ENCODE results near the gene DCLK3. TPM values are rescaled to one million over a fixed set of nuclear protein-coding genes. Genes with fewer than 3 reads are reported as not detected.

The DCLK3 gene
- total RNA-seq, 2 donors from 2014 or later: 2.1 to 3.9 TPM

GRCh38 chr3:36713904-36714303 lies 50.4 kb downstream of the DCLK3 start:
- Histone ChIP-seq H3K27me3 (ENCODE audit: control insufficient read depth, insufficient read depth, low read length, poor library complexity, severe bottlenecking) (no peaks in the 10 kb centered on the region), H3K36me3 (ENCODE audit: control insufficient read depth, insufficient read depth, low read length) (no peaks in the 10 kb centered on the region), H3K9ac (ENCODE audit: extremely low read depth, low read length, poor library complexity, severe bottlenecking) (no peak overlapping the region), H3K27ac (ENCODE audit: low read depth, low read length) (no peak overlapping the region), H3K4me3 (ENCODE audit: low read length) (no peak overlapping the region), H3K9me3 (ENCODE audit: control insufficient read depth, low read length) (no peaks in the 10 kb centered on the region), H3K4me1 (ENCODE audit: control insufficient read depth, insufficient read depth, low read length) (no peaks in the 10 kb centered on the region)
- no peak for DNase-seq
- Mint-ChIP-seq H3K36me3 (ENCODE audit: low read depth) (no peaks in the 10 kb centered on the region), H3K27me3 (ENCODE audit: insufficient read depth) (no peaks in the 10 kb centered on the region), H3K9me3 (no peaks in the 10 kb centered on the region), H3K4me3 (no peak overlapping the region), H3K4me1 (no peaks in the 10 kb centered on the region), H3K27ac (no peak overlapping the region)
- WGBS, 2 experiments (ENCODE audit: insufficient coverage in 1 of 2, insufficient read length in 1 of 2): 96% methylated on average over 4 of the region's 4 CpGs
- TF ChIP-seq, protein P1, sequence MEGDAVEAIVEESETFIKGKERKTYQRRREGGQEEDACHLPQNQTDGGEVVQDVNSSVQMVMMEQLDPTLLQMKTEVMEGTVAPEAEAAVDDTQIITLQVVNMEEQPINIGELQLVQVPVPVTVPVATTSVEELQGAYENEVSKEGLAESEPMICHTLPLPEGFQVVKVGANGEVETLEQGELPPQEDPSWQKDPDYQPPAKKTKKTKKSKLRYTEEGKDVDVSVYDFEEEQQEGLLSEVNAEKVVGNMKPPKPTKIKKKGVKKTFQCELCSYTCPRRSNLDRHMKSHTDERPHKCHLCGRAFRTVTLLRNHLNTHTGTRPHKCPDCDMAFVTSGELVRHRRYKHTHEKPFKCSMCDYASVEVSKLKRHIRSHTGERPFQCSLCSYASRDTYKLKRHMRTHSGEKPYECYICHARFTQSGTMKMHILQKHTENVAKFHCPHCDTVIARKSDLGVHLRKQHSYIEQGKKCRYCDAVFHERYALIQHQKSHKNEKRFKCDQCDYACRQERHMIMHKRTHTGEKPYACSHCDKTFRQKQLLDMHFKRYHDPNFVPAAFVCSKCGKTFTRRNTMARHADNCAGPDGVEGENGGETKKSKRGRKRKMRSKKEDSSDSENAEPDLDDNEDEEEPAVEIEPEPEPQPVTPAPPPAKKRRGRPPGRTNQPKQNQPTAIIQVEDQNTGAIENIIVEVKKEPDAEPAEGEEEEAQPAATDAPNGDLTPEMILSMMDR (conservative IDR thresholded peaks at IDR 0.05): no peak

DNA sequence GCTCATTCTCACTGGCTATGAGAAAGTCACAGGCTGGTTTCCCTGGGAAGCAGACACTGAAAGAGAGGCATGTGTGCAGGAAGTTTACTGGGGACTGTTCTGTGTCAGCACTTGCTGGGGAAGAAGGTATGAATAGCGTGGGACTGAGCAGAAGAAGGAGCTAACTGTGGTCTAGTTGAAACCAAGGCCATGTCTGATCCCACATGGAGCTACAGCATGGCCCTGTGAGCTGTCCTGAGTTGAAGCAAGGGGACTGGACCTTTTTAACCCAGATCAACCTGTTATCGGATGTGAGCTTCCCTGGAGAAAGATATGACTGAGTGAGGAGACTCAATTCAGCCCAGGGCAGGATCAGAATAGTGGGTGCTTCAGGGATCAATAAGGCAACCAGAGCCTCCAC lies 53.7 kb downstream of the DCLK3 start:
- no peak overlapping the region for H3K27ac ChIP-seq (ENCODE audit: low read depth, low read length)
- H3K27ac Mint-ChIP-seq: no peak overlapping the region
- 43 to 44% methylated on average over 2 of the region's 2 CpGs for WGBS, 2 experiments (ENCODE audit: insufficient coverage in 1 of 2, insufficient read length in 1 of 2)
- no peaks in the 10 kb centered on the region for H3K4me1 ChIP-seq (ENCODE audit: control insufficient read depth, insufficient read depth, low read length)
- TF ChIP-seq, protein P1 (conservative IDR thresholded peaks at IDR 0.05): no peak
- H3K27me3 Mint-ChIP-seq (ENCODE audit: insufficient read depth): peaks cover 2% of the 10 kb centered on the region
- H3K36me3 Mint-ChIP-seq (ENCODE audit: low read depth): no peaks in the 10 kb centered on the region
- H3K4me3 ChIP-seq (ENCODE audit: low read length): no peak overlapping the region
- H3K36me3 ChIP-seq (ENCODE audit: control insufficient read depth, insufficient read depth, low read length): no peaks in the 10 kb centered on the region
- no peak overlapping the region for H3K9ac ChIP-seq (ENCODE audit: extremely low read depth, low read length, poor library complexity, severe bottlenecking)
- H3K9me3 Mint-ChIP-seq: no peaks in the 10 kb centered on the region
- no peaks in the 10 kb centered on the region for H3K27me3 ChIP-seq (ENCODE audit: control insufficient read depth, insufficient read depth, low read length, poor library complexity, severe bottlenecking)
- no peak overlapping the region for H3K4me3 Mint-ChIP-seq
- H3K9me3 ChIP-seq (ENCODE audit: control insufficient read depth, low read length): no peaks in the 10 kb centered on the region
- no peak for DNase-seq
- H3K4me1 Mint-ChIP-seq: no peaks in the 10 kb centered on the region

- peaks cover 2% of the 10 kb centered on the region for H3K27me3 Mint-ChIP-seq (ENCODE audit: insufficient read depth)
- no peak overlapping the region for H3K4me3 ChIP-seq (ENCODE audit: low read length)
Measured at GRCh38 chr3:36709826-36710365, 54.5 kb downstream of the DCLK3 start.

More at GRCh38 chr3:36709826-36710365, 54.5 kb downstream of the DCLK3 start:
- Histone ChIP-seq H3K9ac (ENCODE audit: extremely low read depth, low read length, poor library complexity, severe bottlenecking) (no peak overlapping the region), H3K27ac (ENCODE audit: low read depth, low read length) (no peak overlapping the region), H3K36me3 (ENCODE audit: control insufficient read depth, insufficient read depth, low read length) (no peaks in the 10 kb centered on the region), H3K4me1 (ENCODE audit: control insufficient read depth, insufficient read depth, low read length) (no peaks in the 10 kb centered on the region), H3K9me3 (ENCODE audit: control insufficient read depth, low read length) (no peaks in the 10 kb centered on the region), H3K27me3 (ENCODE audit: control insufficient read depth, insufficient read depth, low read length, poor library complexity, severe bottlenecking) (no peaks in the 10 kb centered on the region)
- Mint-ChIP-seq H3K27ac (no peak overlapping the region), H3K36me3 (ENCODE audit: low read depth) (no peaks in the 10 kb centered on the region), H3K9me3 (no peaks in the 10 kb centered on the region), H3K4me1 (no peaks in the 10 kb centered on the region), H3K4me3 (no peak overlapping the region)
- no peak for DNase-seq
- 91 to 95% methylated on average over 5 to 6 of the region's 6 CpGs for WGBS, 2 experiments (ENCODE audit: insufficient coverage in 1 of 2, insufficient read length in 1 of 2)
- TF ChIP-seq, protein P1 (conservative IDR thresholded peaks at IDR 0.05): no peak

All from endodermal cell (in vitro differentiated cells).